ENCODE data around the gene SP140. TPM values are rescaled to one million over a fixed set of nuclear protein-coding genes. Genes with fewer than 3 reads are reported as not detected.
"Not testable (repeated sequence)": the region's sequence is repeated elsewhere in the genome, so short reads cannot be mapped to it uniquely, and the experiment has no call there.

SP140 gene
- total RNA-seq, 1 donor from 2014 or later, result 0.80 TPM

GRCh38 chr2:230325316-230326243 is 100.0 kb downstream of the SP140 start:
- peak; percentile 36 for DNase-seq (ENCODE audit: low read depth)

GRCh38 chr2:230326453-230327417 is 101.2 kb downstream of the SP140 start, which contains the start of gene SP140L:
Gene SP140L (plus strand): TSS chr2:230327193. CDS start chr2:230327270, 77 bp downstream.
- peak; percentile 79 for DNase-seq (ENCODE audit: low read depth)

GRCh38 chr2:230327418-230328154 is 102.0 kb downstream of the SP140 start:
- peak; percentile 22 for DNase-seq (ENCODE audit: low read depth)

GRCh38 chr2:230328155-230328458 is 102.6 kb downstream of the SP140 start:
- DNase-seq (ENCODE audit: low read depth), result no peak

- peak; percentile 20 for DNase-seq (ENCODE audit: low read depth)
Observed at GRCh38 chr2:230329946-230330605, 104.5 kb downstream of the SP140 start.

GRCh38 chr2:230330725-230331124 is 105.2 kb downstream of the SP140 start:
- DNase-seq (ENCODE audit: low read depth), result peak; percentile 84

- DNase-seq (ENCODE audit: low read depth), result no peak
Observed at GRCh38 chr2:230335461-230335863, 109.9 kb downstream of the SP140 start.

- DNase-seq (ENCODE audit: low read depth), result no peak
Observed at GRCh38 chr2:230335864-230336506, 110.4 kb downstream of the SP140 start.

- not testable (repeated sequence) for DNase-seq (ENCODE audit: low read depth)
Observed at GRCh38 chr2:230341936-230342528, 116.5 kb downstream of the SP140 start.

GRCh38 chr2:230343041-230343624 is 117.6 kb downstream of the SP140 start:
- DNase-seq (ENCODE audit: low read depth), result not testable (repeated sequence)

- DNase-seq (ENCODE audit: low read depth), result no peak
Observed at GRCh38 chr2:230343747-230344146, 118.2 kb downstream of the SP140 start.

- no peak for DNase-seq (ENCODE audit: low read depth)
Observed at GRCh38 chr2:230346465-230346864, 120.9 kb downstream of the SP140 start.

- DNase-seq (ENCODE audit: low read depth), result no peak
Observed at GRCh38 chr2:230346921-230347533, 121.5 kb downstream of the SP140 start.

GRCh38 chr2:230347659-230348305 is 122.2 kb downstream of the SP140 start:
- DNase-seq (ENCODE audit: low read depth), result no peak

- DNase-seq (ENCODE audit: low read depth), result no peak
Observed at GRCh38 chr2:230348787-230349186, 123.3 kb downstream of the SP140 start.

GRCh38 chr2:230356084-230356483 is 130.5 kb downstream of the SP140 start:
- DNase-seq (ENCODE audit: low read depth), result peak; percentile 22

GRCh38 chr2:230358305-230358704 is 132.8 kb downstream of the SP140 start:
- no peak for DNase-seq (ENCODE audit: low read depth)

- DNase-seq (ENCODE audit: low read depth), result no peak
Observed at GRCh38 chr2:230360028-230360427, 134.5 kb downstream of the SP140 start.

Data from myocyte (in vitro differentiated cells).